ENCODE measurements around the gene PRKCA.

The PRKCA gene

GRCh38 chr17:66310528-66311148 is 8.2 kb downstream of the PRKCA start:
- TF ChIP-seq CTCF (conservative IDR thresholded peaks at IDR 0.05; ENCODE audit: low read depth, low read length): no peak

GRCh38 chr17:66312912-66313311 is 10.5 kb downstream of the PRKCA start:
- no peaks in the 10 kb centered on the region for H3K36me3 ChIP-seq (ENCODE audit: insufficient read depth)
- no peaks in the 10 kb centered on the region for H3K4me1 ChIP-seq (ENCODE audit: low read depth, poor library complexity, severe bottlenecking)
- no peak for TF ChIP-seq CTCF (conservative IDR thresholded peaks at IDR 0.05; ENCODE audit: low read depth, low read length)
- no peaks in the 10 kb centered on the region for H4K20me1 ChIP-seq (ENCODE audit: insufficient read depth)
- H3K27ac ChIP-seq: no peak overlapping the region
- H3K27me3 ChIP-seq (ENCODE audit: insufficient read depth, low read depth): no peaks in the 10 kb centered on the region
- H3K4me2 ChIP-seq: no peak overlapping the region
- no peak overlapping the region for H2AFZ ChIP-seq (ENCODE audit: low read depth)
- H3K79me2 ChIP-seq (ENCODE audit: insufficient read depth, low read depth): no peaks in the 10 kb centered on the region
- no peak overlapping the region for H3K4me3 ChIP-seq (IDR thresholded peaks at IDR 0.05; ENCODE audit: insufficient read depth, low read depth, low read length)
- H3K9ac ChIP-seq: no peak overlapping the region

More at GRCh38 chr17:66310528-66311148, 8.2 kb downstream of the PRKCA start:
- H3K9ac ChIP-seq: no peak overlapping the region
- H3K36me3 ChIP-seq (ENCODE audit: insufficient read depth): no peaks in the 10 kb centered on the region
- H3K27me3 ChIP-seq (ENCODE audit: insufficient read depth, low read depth): no peaks in the 10 kb centered on the region
- H2AFZ ChIP-seq (ENCODE audit: low read depth): no peak overlapping the region
- H3K4me1 ChIP-seq (ENCODE audit: low read depth, poor library complexity, severe bottlenecking): no peaks in the 10 kb centered on the region
- H3K27ac ChIP-seq: no peak overlapping the region
- H3K4me2 ChIP-seq: no peak overlapping the region
- no peaks in the 10 kb centered on the region for H3K79me2 ChIP-seq (ENCODE audit: insufficient read depth, low read depth)
- no peak overlapping the region for H3K4me3 ChIP-seq (IDR thresholded peaks at IDR 0.05; ENCODE audit: insufficient read depth, low read depth, low read length)
- no peaks in the 10 kb centered on the region for H4K20me1 ChIP-seq (ENCODE audit: insufficient read depth)

GRCh38 chr17:66313325-66313724 is 10.9 kb downstream of the PRKCA start:
- Histone ChIP-seq H3K4me1 (ENCODE audit: low read depth, poor library complexity, severe bottlenecking) (no peaks in the 10 kb centered on the region), H2AFZ (ENCODE audit: low read depth) (no peak overlapping the region), H3K4me2 (no peak overlapping the region), H3K4me3 (IDR thresholded peaks at IDR 0.05; ENCODE audit: insufficient read depth, low read depth, low read length) (no peak overlapping the region), H3K27me3 (ENCODE audit: insufficient read depth, low read depth) (no peaks in the 10 kb centered on the region), H3K36me3 (ENCODE audit: insufficient read depth) (no peaks in the 10 kb centered on the region), H3K27ac (no peak overlapping the region), H3K79me2 (ENCODE audit: insufficient read depth, low read depth) (no peaks in the 10 kb centered on the region), H3K9ac (no peak overlapping the region), H4K20me1 (ENCODE audit: insufficient read depth) (no peaks in the 10 kb centered on the region)
- TF ChIP-seq CTCF (conservative IDR thresholded peaks at IDR 0.05; ENCODE audit: low read depth, low read length): no peak

GRCh38 chr17:66313995-66314659 is 11.7 kb downstream of the PRKCA start:
- Histone ChIP-seq H3K4me1 (ENCODE audit: low read depth, poor library complexity, severe bottlenecking) (no peaks in the 10 kb centered on the region), H3K36me3 (ENCODE audit: insufficient read depth) (no peaks in the 10 kb centered on the region), H3K79me2 (ENCODE audit: insufficient read depth, low read depth) (no peaks in the 10 kb centered on the region), H3K27ac (no peak overlapping the region), H4K20me1 (ENCODE audit: insufficient read depth) (no peaks in the 10 kb centered on the region), H3K4me3 (IDR thresholded peaks at IDR 0.05; ENCODE audit: insufficient read depth, low read depth, low read length) (no peak overlapping the region), H3K4me2 (no peak overlapping the region), H2AFZ (ENCODE audit: low read depth) (no peak overlapping the region), H3K9ac (no peak overlapping the region), H3K27me3 (ENCODE audit: insufficient read depth, low read depth) (no peaks in the 10 kb centered on the region)
- TF ChIP-seq CTCF (conservative IDR thresholded peaks at IDR 0.05; ENCODE audit: low read depth, low read length): no peak
